Spinal cord (tissue), 10 donors: ENCODE measurements around the gene PDE1C. TPM values are rescaled to one million over a fixed set of nuclear protein-coding genes. Genes with fewer than 3 reads are reported as not detected.

Experiments used
- DNase-seq, 6 donors: peaks; one replicate each; pipeline versions ENCODE4 v3.0.0 to v3.0.0-alpha.2; 2013 to 2015; ENCODE audit warnings: low spot score in 6 of 6, low read depth in 4 of 6
- H3K27ac ChIP-seq: one replicate; pipeline ENCODE4 v1.5.1; 2013; ENCODE audit warnings: low read depth, low read length, control low read depth
- H3K27me3 ChIP-seq: one replicate; pipeline ENCODE4 v1.6.1; 2013; ENCODE audit warnings: low read length; ENCODE audit not compliant: control insufficient read depth, insufficient read depth
- H3K36me3 ChIP-seq: one replicate; pipeline ENCODE4 v1.6.1; 2013; ENCODE audit warnings: low read length; ENCODE audit not compliant: control insufficient read depth, insufficient read depth
- H3K4me1 ChIP-seq: one replicate; pipeline ENCODE4 v1.6.1; 2013; ENCODE audit warnings: low read length; ENCODE audit not compliant: control insufficient read depth, insufficient read depth
- H3K4me3 ChIP-seq: one replicate; pipeline ENCODE4 v1.5.1; 2013; ENCODE audit warnings: low read depth, low read length, control low read depth
- H3K9me3 ChIP-seq: one replicate; pipeline ENCODE4 v1.6.1; 2013; ENCODE audit warnings: low read length; ENCODE audit not compliant: control insufficient read depth, insufficient read depth
- WGBS: methylation state at CpG from one replicate; pipeline ENCODE4 v1.1.5; 2013; ENCODE audit warnings: missing lambda C conversion rate; ENCODE audit not compliant: insufficient coverage; 5-methylcytosine and 5-hydroxymethylcytosine counted together
- polyA plus RNA-seq, 2 donors: library from polyadenylated mRNA; unstranded; fragments of 120-200 nt; gene quantifications; one replicate each; pipeline ENCODE4 v1.2.1, GENCODE V29; 2013; ENCODE audit not compliant: insufficient read length in 2 of 2
- total RNA-seq, 2 donors: library from RNA; depleted of rRNA in 1 of 2; stranded (reverse); fragments of 120-200 nt in 1 of 2; fragments of >200 nt in 1 of 2; gene quantifications; one replicate each; pipeline versions ENCODE4 v1.2.3 to v1.2.4, GENCODE V29; 2013 to 2014
- donor health status: healthy.

Gene PDE1C
- total and polyA plus RNA-seq, 4 donors, result 10.6 to 24.0 (median 13.8) TPM

GRCh38 chr7:32068411-32069101, 1.7 kb downstream of the PDE1C start:
- Histone ChIP-seq H3K27ac (no peak overlapping the region), H3K4me3 (peak overlapping the region; percentile 66), H3K27me3 (peaks cover 33% of the 10 kb centered on the region), H3K4me1 (peaks cover 15% of the 10 kb centered on the region), H3K36me3 (no peaks in the 10 kb centered on the region), H3K9me3 (no peaks in the 10 kb centered on the region)
- peak in 1 of 6 donors; percentile 87 for DNase-seq
- WGBS, result 62% methylated on average over 7 of the region's 11 CpGs

- Histone ChIP-seq H3K27ac (no peak overlapping the region), H3K4me3 (no peak overlapping the region)
Measured at GRCh38 chr7:32066441-32066840, 3.8 kb downstream of the PDE1C start.

DNA sequence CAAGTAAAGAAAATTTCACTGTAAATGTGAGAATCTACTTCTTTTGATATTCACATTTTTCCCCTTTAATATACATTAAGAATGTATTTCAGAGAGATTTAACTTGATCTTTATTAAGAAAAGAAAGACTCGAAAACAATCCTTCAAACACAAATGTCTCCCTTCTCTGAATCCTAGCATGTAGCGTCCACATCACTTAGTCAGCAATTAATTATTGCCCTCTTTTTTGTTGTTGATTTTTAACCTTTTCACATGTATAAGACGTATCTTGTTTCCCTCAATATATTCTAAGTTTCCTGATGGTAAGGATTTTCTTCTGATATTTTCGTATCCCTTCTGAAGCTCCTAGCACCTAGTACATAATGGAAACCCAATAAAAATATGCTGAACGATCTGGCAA, 6.6 kb downstream of the PDE1C start:
- no peak for DNase-seq
- Histone ChIP-seq H3K4me3 (no peak overlapping the region), H3K27ac (no peak overlapping the region), H3K4me1 (peaks cover 14% of the 10 kb centered on the region), H3K9me3 (no peaks in the 10 kb centered on the region), H3K36me3 (peaks cover 3% of the 10 kb centered on the region), H3K27me3 (peaks cover 9% of the 10 kb centered on the region)
- no CpG with 5 or more reads among the region's 5 CpGs for WGBS

More at GRCh38 chr7:32066441-32066840, 3.8 kb downstream of the PDE1C start:
- Histone ChIP-seq H3K4me1 (peaks cover 17% of the 10 kb centered on the region), H3K36me3 (no peaks in the 10 kb centered on the region), H3K27me3 (peaks cover 22% of the 10 kb centered on the region), H3K9me3 (no peaks in the 10 kb centered on the region)
- DNase-seq, result no peak
- WGBS, result 80% methylated on average over 1 of the region's 2 CpGs

- peaks cover 16% of the 10 kb centered on the region for H3K4me1 ChIP-seq
- peaks cover 3% of the 10 kb centered on the region for H3K36me3 ChIP-seq
- H3K9me3 ChIP-seq, result no peaks in the 10 kb centered on the region
- peaks cover 5% of the 10 kb centered on the region for H3K27me3 ChIP-seq
- H3K27ac ChIP-seq, result no peak overlapping the region
- H3K4me3 ChIP-seq, result no peak overlapping the region
- DNase-seq, result peak in 2 of 6 donors; percentile 42 to 44
- 69% methylated on average over 5 of the region's 5 CpGs for WGBS
Measured at GRCh38 chr7:32062150-32062549, 8.1 kb downstream of the PDE1C start.

DNA sequence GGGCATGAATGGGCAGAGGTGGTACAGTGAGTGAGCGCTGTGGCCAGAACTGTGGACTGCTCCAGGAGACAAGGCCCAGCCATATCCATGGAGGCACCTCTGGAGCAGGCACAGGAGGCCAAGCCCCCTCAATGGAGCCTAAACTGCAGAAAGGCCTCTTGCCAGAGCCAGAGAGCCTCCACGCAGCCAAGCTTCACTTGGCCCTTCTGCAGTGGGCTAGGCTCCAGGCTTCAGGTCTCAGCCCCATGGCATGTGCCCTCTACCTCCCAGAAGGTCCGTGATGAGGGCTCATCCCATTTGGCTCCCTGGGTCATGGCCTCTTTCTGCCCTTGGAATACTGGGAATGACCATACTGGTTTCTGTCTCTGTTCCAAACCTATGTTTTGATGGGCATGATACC, 8.9 kb downstream of the PDE1C start:
- no peak for DNase-seq
- H3K4me3 ChIP-seq, result no peak overlapping the region
- H3K36me3 ChIP-seq, result peaks cover 3% of the 10 kb centered on the region
- WGBS, result 98% methylated on average over 3 of the region's 3 CpGs
- H3K27me3 ChIP-seq, result no peaks in the 10 kb centered on the region
- H3K9me3 ChIP-seq, result no peaks in the 10 kb centered on the region
- H3K4me1 ChIP-seq, result peaks cover 14% of the 10 kb centered on the region
- no peak overlapping the region for H3K27ac ChIP-seq

DNA sequence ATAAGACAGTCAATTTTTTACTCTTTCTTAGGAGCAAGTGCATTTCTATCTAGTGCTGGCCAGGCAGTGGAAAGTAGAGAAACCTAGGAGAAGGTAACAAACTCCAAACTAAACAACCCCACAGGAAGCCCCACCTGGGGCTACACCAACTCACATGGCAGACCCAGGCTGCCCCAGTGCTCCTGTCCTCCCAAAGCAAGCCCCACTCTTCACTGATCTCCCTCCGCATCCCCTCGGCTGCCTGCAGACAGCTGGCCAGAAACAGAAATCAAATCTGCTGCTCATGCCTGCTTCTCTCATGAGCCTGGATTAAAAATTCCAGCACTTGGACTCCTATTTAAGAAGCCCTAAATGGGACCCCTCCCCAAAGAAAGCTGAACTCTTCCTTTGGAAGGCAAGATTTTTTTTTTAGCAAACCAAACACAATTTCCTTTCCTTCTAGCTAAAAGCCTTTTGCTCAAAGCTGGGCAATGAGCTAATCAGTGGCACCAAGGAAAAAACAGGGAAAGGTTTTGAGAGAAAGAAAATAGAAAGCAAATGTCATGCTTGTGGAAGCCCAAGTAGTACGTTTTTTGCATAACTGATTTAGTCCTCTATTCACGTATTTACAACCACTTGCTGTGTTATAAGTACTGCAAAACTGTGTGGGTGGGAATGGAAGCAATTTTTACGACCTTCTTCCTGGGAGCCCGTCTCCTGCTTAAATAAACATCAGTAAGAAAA, 10.8 kb downstream of the PDE1C start:
- H3K4me3 ChIP-seq, result peak overlapping the region; percentile 27

GRCh38 chr7:32058002-32058401, 12.2 kb downstream of the PDE1C start:
- DNase-seq, result peak in 2 of 6 donors; percentile 20 to 44
- Histone ChIP-seq H3K4me3 (no peak overlapping the region), H3K27ac (no peak overlapping the region)

More for the DNA sequence above, 10.8 kb downstream of the PDE1C start:
- DNase-seq, result peak in 3 of 6 donors; percentile 31 to 77 (median 70)
- Histone ChIP-seq H3K9me3 (no peaks in the 10 kb centered on the region), H3K27me3 (no peaks in the 10 kb centered on the region), H3K27ac (peak overlapping the region; percentile 90), H3K4me1 (peaks cover 16% of the 10 kb centered on the region), H3K36me3 (peaks cover 3% of the 10 kb centered on the region)
- 17% methylated on average over 2 of the region's 6 CpGs for whole genome bisulfite sequencing

DNA sequence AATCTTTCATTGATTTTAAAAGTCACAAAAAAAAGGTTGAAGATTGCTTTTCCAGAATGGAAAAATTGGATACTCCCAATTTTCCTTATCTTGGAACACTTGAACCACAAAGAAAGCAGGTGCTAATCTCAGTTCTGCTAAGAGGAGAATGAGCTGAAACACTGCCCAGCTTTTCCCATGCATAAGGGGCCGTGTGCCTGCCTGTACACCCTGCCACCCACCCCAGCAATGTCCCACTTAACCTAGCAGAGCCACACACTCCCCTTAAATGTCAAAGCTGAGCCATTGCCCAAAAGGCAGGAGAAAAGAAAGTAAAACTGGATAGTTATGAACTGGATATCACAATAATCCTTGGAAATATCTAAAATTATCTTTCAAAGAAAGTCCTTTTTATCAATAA, 13.4 kb downstream of the PDE1C start:
- Histone ChIP-seq H3K27me3 (no peaks in the 10 kb centered on the region), H3K27ac (no peak overlapping the region)
- no CpG with 5 or more reads among the region's 1 CpG for WGBS

More at GRCh38 chr7:32058002-32058401, 12.2 kb downstream of the PDE1C start:
- WGBS, result 57% methylated on average over 1 of the region's 5 CpGs
- H3K27me3 ChIP-seq, result no peaks in the 10 kb centered on the region
- peaks cover 3% of the 10 kb centered on the region for H3K36me3 ChIP-seq
- H3K9me3 ChIP-seq, result no peaks in the 10 kb centered on the region
- peaks cover 16% of the 10 kb centered on the region for H3K4me1 ChIP-seq

DNA sequence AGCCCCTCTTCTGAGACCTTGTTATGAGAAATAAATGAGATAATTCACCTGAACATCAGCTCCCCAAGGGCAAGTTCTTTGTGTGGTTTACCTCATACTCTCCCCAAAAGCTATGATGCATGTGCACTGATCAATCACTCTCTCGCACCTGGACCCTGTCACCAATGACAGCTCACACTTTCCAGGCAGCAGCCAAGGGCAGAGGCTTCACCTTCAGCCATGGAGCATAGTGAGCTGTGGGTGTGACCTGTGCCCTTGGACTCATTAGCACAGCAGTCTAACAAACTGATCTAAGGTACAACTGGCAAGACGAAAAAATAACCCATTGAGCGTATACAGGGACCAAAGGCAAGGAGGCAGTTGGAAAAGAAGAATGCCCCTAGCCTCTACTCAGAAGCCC, 17.0 kb downstream of the PDE1C start:
- WGBS, result 100% methylated on average over 1 of the region's 3 CpGs
- H3K4me1 ChIP-seq, result peaks cover 4% of the 10 kb centered on the region
- H3K36me3 ChIP-seq, result no peaks in the 10 kb centered on the region
- no peaks in the 10 kb centered on the region for H3K9me3 ChIP-seq
- DNase-seq, result no peak
- H3K4me3 ChIP-seq, result no peak overlapping the region
- H3K27ac ChIP-seq, result no peak overlapping the region
- no peaks in the 10 kb centered on the region for H3K27me3 ChIP-seq

More for the DNA sequence above, 13.4 kb downstream of the PDE1C start:
- H3K9me3 ChIP-seq, result no peaks in the 10 kb centered on the region
- no peak for DNase-seq
- peaks cover 3% of the 10 kb centered on the region for H3K36me3 ChIP-seq
- H3K4me3 ChIP-seq, result no peak overlapping the region
- H3K4me1 ChIP-seq, result peaks cover 13% of the 10 kb centered on the region
